HepG2 (cell line): ENCODE measurements around the gene NACAD. TPM values are rescaled to one million over a fixed set of nuclear protein-coding genes. Genes with fewer than 3 reads are reported as not detected.

Experiments used
- ATAC-seq: fragments of 200-7000 bp; cut with Tn5 transposase; 3 replicates; pipeline ENCODE4 v1.9.1; 2020; ENCODE audit warnings: mild to moderate bottlenecking, moderate library complexity
- BruUV-seq: library from RNA; stranded (reverse); fragments of 400-500 nt; replicated peaks from 2 replicates; lab custom pipeline; 2021; lab: Mats Ljungman, UMichigan
- CTCF ChIA-PET: fragments of 300-600 bp; formaldehyde crosslinking; extraction: SDS; loops from one replicate; lab custom pipeline; 2021; ENCODE audit warnings: low total read pairs, inconsistent platforms, low intra/inter-chr PET ratio; lab: Yijun Ruan, JAX
- POLR2A ChIA-PET: fragments of 350-600 bp; sonication (Branson Sonifier 250); formaldehyde crosslinking; loops from one replicate; lab custom pipeline; 2020; ENCODE audit warnings: antibody characterized with exemption, inconsistent platforms; lab: Yijun Ruan, JAX
- DNase-seq: peaks from one replicate; pipeline ENCODE4 v3.0.0-alpha.2; 2015; ENCODE audit warnings: low spot score
- FAIRE-seq: peaks from 3 replicates; lab custom pipeline; 2011; peaks lifted over from hg19 to GRCh38; lab: Jason Lieb, UNC
- H2AFZ ChIP-seq: one replicate; pipeline ENCODE4 v1.6.1; 2011; ENCODE audit warnings: low read length, inconsistent platforms
- H3K27ac ChIP-seq: fragments of 300-600 bp; 3 replicates; pipeline ENCODE4 v1.8.0; 2011; ENCODE audit warnings: mixed run types, mild to moderate bottlenecking, mixed read lengths, low read length, inconsistent platforms; ENCODE audit not compliant: insufficient read depth; ENCODE audit errors: extremely low read length
- H3K27me3 ChIP-seq, 2 experiments: fragments of 200-600 bp in 1 of 2; 2 replicates in 1 of 2; 3 replicates in 1 of 2; pipeline versions ENCODE4 v1.6.0 to v1.8.0; 2011; ENCODE audit warnings: low read length in 2 of 2, mild to moderate bottlenecking in 2 of 2, moderate library complexity in 2 of 2, inconsistent platforms in 1 of 2; ENCODE audit not compliant: insufficient read depth in 2 of 2, control insufficient read depth in 1 of 2
- H3K36me3 ChIP-seq, 2 experiments: fragments of 200-600 bp in 1 of 2; replicated peaks in 1 of 2; 2 replicates in 1 of 2; 3 replicates in 1 of 2; pipeline versions ENCODE4 v1.5.1 to v1.8.0; 2011; ENCODE audit warnings: low read length in 2 of 2, inconsistent platforms in 1 of 2; ENCODE audit not compliant: insufficient read depth in 2 of 2, control insufficient read depth in 1 of 2
- H3K4me1 ChIP-seq: 2 replicates; pipeline ENCODE4 v1.5.1; 2012; ENCODE audit warnings: low read length, inconsistent platforms; ENCODE audit not compliant: insufficient read depth
- H3K4me2 ChIP-seq: 2 replicates; pipeline ENCODE4 v1.6.0; 2011; ENCODE audit warnings: low read depth, low read length, inconsistent platforms
- H3K4me3 ChIP-seq, 3 experiments: fragments of 200-600 bp in 1 of 3; sonication (generic), shearing (Covaris generic) in 1 of 3; replicated peaks in 1 of 3; 2 replicates each; pipeline ENCODE4 v1.5.1; 2011 to 2016; ENCODE audit warnings: low read length in 3 of 3, inconsistent platforms in 2 of 3, low read depth in 2 of 3, mild to moderate bottlenecking in 2 of 3, control low read depth in 1 of 3, mixed read lengths in 1 of 3; ENCODE audit not compliant: insufficient read depth in 1 of 3
- H3K79me2 ChIP-seq: one replicate; pipeline ENCODE4 v1.6.1; 2011; ENCODE audit warnings: low read length, inconsistent platforms; ENCODE audit not compliant: insufficient read depth
- H3K9ac ChIP-seq: 2 replicates; pipeline ENCODE4 v1.6.0; 2011; ENCODE audit warnings: mild to moderate bottlenecking, low read depth, low read length, inconsistent platforms; ENCODE audit not compliant: insufficient read depth
- H3K9me3 ChIP-seq: 2 replicates; pipeline ENCODE4 v1.5.1; 2012; ENCODE audit warnings: mild to moderate bottlenecking, low read length
- H4K20me1 ChIP-seq: 2 replicates; pipeline ENCODE4 v1.6.0; 2011; ENCODE audit warnings: inconsistent platforms, mild to moderate bottlenecking, low read length, moderate library complexity; ENCODE audit not compliant: insufficient read depth
- ZNF230 ChIP-seq: sonication (generic); formaldehyde crosslinking; IDR thresholded peaks from 2 replicates; pipeline ENCODE4 v1.4.0; 2020; ENCODE audit warnings: mild to moderate bottlenecking, missing genetic modification reagents
- ZNF678 ChIP-seq: sonication (generic); formaldehyde crosslinking; IDR thresholded peaks from 2 replicates; pipeline ENCODE4 v1.4.0; 2020; ENCODE audit warnings: mild to moderate bottlenecking, missing genetic modification reagents
- ZNF766 ChIP-seq: sonication (generic); formaldehyde crosslinking; IDR thresholded peaks from 2 replicates; pipeline ENCODE4 v1.5.0; 2020; ENCODE audit warnings: missing genetic modification reagents, borderline replicate concordance
- WGBS: methylation state at CpG from one replicate; pipeline ENCODE4 v1.1.6; 2017; ENCODE audit warnings: low lambda C conversion rate; 5-methylcytosine and 5-hydroxymethylcytosine counted together
- in situ Hi-C: cut with HindIII; loops from 2 replicates; pipeline ENCODE4 v1.10.0; 2017; ENCODE audit warnings: low pct_unique_long_range_greater_than_20kb; ENCODE audit not compliant: extremely low pct_ligation_motif_present
- intact Hi-C: fragments of 100-400 bp; cut with micrococcal nuclease; formaldehyde crosslinking; loops from one replicate; pipeline ENCODE4 v1.10.0; 2022; ENCODE audit not compliant: unreplicated experiment
- polyA plus RNA-seq, 8 experiments: library from polyadenylated mRNA; depleted of rRNA in 3 of 8; stranded (reverse) in 7 of 8; unstranded in 1 of 8; fragments of >200 nt; fragmentation: Illumina TruSeq in 4 of 8; extraction: Trizol in 4 of 8; gene quantifications; 2 replicates each; pipeline versions ENCODE4 v1.2.1 to v1.2.3, GENCODE V29; 2011 to 2016; ENCODE audit warnings: low read depth in 4 of 8, missing spikeins in 1 of 8, mixed read lengths in 1 of 8; ENCODE audit not compliant: insufficient read depth in 1 of 8
- total RNA-seq, 5 experiments: library from RNA; depleted of rRNA; stranded (reverse); fragments of >200 nt; fragmentation: Illumina TruSeq; extraction: Trizol; gene quantifications; 2 replicates each; pipeline ENCODE4 v1.2.3, GENCODE V29; 2016; ENCODE audit warnings: low read depth in 1 of 5
- TF ChIP-seq, protein P1 (sequence below): sonication (generic); formaldehyde crosslinking; IDR thresholded peaks from 2 replicates; pipeline ENCODE4 v1.5.0; 2020; ENCODE audit warnings: missing genetic modification reagents, mild to moderate bottlenecking, borderline replicate concordance

Gene NACAD
- total and polyA plus RNA-seq, 2 of the 13 experiments (the other 11 are each of a cell fraction or from before 2014, with no cell fraction given): 0.04 TPM; not detected in 1

DNA sequence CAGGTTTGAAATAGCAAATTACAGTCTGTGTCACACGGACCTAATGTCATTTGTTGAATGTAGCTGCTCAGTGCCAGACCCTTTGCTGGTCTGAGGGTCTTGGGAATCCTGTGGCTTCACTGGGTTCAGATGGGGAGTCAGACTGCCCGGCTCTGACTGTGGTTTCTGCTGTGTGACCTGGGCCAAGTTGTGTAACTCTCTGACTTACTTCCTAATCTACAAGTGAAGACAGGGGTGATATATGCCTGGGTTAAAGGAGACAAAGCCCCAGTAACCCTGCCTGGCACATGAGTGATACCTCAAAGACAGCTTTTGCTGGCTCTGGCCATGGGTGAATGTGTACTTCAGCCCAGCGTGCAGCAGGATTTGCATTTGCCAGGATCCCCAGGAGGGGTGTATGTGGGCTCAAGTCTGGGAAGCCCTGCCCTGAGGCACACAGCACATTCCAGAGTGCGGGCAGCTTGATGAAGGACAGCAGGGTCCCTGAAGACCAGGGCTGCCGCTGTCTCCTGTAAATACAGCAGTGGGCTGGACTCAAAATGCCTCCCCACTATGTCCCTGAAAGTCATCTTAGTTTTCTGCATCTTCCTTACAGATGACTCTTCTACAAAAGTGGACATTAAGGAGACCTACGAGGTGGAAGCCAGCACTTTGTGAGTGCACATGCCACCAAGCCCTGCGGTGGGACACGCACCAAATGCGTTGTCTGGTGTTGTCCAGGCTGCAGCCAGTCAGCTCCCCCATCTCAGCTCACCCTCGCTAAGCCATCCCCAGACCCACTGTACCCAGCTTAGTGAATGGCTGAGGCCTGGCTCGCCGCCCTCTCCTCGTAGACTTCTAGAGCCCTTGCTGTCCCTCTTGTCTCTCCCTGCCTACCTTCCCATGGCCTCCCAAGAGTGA lies 16.4 kb downstream of the NACAD start:
- Histone ChIP-seq H3K4me1 (no peaks in the 10 kb centered on the region), H3K4me2 (no peak overlapping the region), H3K27ac (no peak overlapping the region), H2AFZ (no peak overlapping the region), H3K9me3 (no peaks in the 10 kb centered on the region), H3K4me3 (no peak overlapping the region), H3K27me3 (no peaks in the 10 kb centered on the region), H4K20me1 (no peaks in the 10 kb centered on the region), H3K79me2 (no peaks in the 10 kb centered on the region), H3K36me3 (peaks cover 9 to 32% of the 10 kb centered on the region in 2 experiments; a peak in 3 of 5 replicates), H3K9ac (no peak overlapping the region)
- ATAC-seq (no peak), FAIRE-seq (no peak), DNase-seq (no peak)
- ChIA-PET POLR2A (interaction anchor here (1.4 kb wide), 1 partner anchor 39 kb away, joined by 3 read pairs; the partner anchor contains the start of gene TBRG4), CTCF (no interaction called here)
- no TSS peak for BruUV-seq
- 98% methylated on average over 9 of the region's 13 CpGs for WGBS
- intact Hi-C loops: no loop called here
- in situ Hi-C loops: no loop called here
- TF ChIP-seq, protein P1, sequence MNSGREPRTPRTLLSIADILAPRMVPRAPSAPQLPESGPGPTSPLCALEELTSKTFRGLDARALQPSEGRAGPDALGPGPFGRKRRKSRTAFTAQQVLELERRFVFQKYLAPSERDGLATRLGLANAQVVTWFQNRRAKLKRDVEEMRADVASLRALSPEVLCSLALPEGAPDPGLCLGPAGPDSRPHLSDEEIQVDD (CRISPR knock-in tag): no peak
- TF ChIP-seq ZNF230 (CRISPR knock-in tag) (no peak), ZNF766 (CRISPR knock-in tag) (no peak)

DNA sequence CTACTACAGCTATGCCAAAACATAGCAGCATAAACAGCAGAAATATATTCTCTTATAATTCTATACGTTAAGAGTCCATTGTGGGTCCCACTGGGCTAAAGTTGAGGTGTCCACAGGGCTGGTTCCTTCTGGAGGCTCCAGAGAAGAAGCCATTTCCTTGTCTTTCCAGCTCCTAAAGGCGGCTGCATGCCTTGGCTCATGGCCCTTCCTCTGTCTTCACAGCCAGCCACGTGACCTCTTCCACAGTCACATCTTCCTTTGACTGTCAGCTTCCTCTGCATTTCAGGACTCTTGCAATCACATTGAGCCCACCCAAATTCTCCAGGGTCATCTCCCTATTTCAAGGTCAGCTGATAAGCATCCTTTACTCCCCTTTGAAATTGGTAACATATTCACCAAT lies 17.2 kb downstream of the NACAD start:
- H4K20me1 ChIP-seq: no peaks in the 10 kb centered on the region
- no peak overlapping the region for H3K27ac ChIP-seq
- H2AFZ ChIP-seq: no peak overlapping the region
- no peak for DNase-seq
- no peak overlapping the region for H3K4me2 ChIP-seq
- in situ Hi-C loops (no loop called here), intact Hi-C loops (no loop called here)
- H3K9ac ChIP-seq: no peak overlapping the region
- H3K79me2 ChIP-seq: no peaks in the 10 kb centered on the region
- no peak for ATAC-seq
- no peaks in the 10 kb centered on the region for H3K9me3 ChIP-seq
- no peak overlapping the region for H3K4me3 ChIP-seq
- CTCF ChIA-PET: no interaction called here
- TF ChIP-seq ZNF678 (CRISPR knock-in tag): no peak
- no peaks in the 10 kb centered on the region for H3K27me3 ChIP-seq
- FAIRE-seq: no peak
- POLR2A ChIA-PET: interaction anchor here (1.4 kb wide), 1 partner anchor 40 kb away, joined by 3 read pairs; the partner anchor contains the start of gene TBRG4
- peaks cover 9 to 32% of the 10 kb centered on the region in 2 experiments; a peak in 3 of 5 replicates for H3K36me3 ChIP-seq
- no TSS peak for BruUV-seq
- H3K4me1 ChIP-seq: no peaks in the 10 kb centered on the region
- 96% methylated on average over 3 of the region's 3 CpGs for WGBS
